HepG2 (cell line): Measurements from ENCODE around the gene APOC3. TPM values are rescaled to one million over a fixed set of nuclear protein-coding genes. Genes with fewer than 3 reads are reported as not detected.

ENCODE experiments used
- ATF7-NPFF ChIP-seq: sonication (generic); formaldehyde crosslinking; IDR thresholded peaks from 2 replicates; pipeline ENCODE4 v1.8.1; 2023; ENCODE audit warnings: mild to moderate bottlenecking, low read depth, missing genetic modification reagents, moderate library complexity
- GRHL1 ChIP-seq: sonication (generic); formaldehyde crosslinking; conservative IDR thresholded peaks from 2 replicates; pipeline ENCODE4 v1.8.0; 2022; ENCODE audit warnings: missing genetic modification reagents
- GTF2F1 ChIP-seq: fragments of 150-350 bp; IDR thresholded peaks from 2 replicates; pipeline ENCODE4 v1.6.1; 2014; ENCODE audit warnings: low read length
- NCOA5 ChIP-seq: sonication (generic); formaldehyde crosslinking; IDR thresholded peaks from 2 replicates; pipeline ENCODE4 v1.4.0; 2020; ENCODE audit warnings: missing genetic modification reagents
- RARA ChIP-seq: IDR thresholded peaks from 2 replicates; pipeline ENCODE4 v1.6.1; 2016; ENCODE audit warnings: missing genetic modification reagents, missing compliant biosample characterization
- SP5 ChIP-seq: IDR thresholded peaks from 2 replicates; pipeline ENCODE4 v1.6.1; 2016; ENCODE audit warnings: low read depth, borderline replicate concordance
- SPEN ChIP-seq: sonication (generic); formaldehyde crosslinking; IDR thresholded peaks from 2 replicates; pipeline ENCODE4 v1.5.1; 2020; ENCODE audit warnings: low read depth, mild to moderate bottlenecking, missing genetic modification reagents
- STAT5B ChIP-seq: sonication (generic); formaldehyde crosslinking; IDR thresholded peaks from 2 replicates; pipeline ENCODE4 v1.4.0; 2020; ENCODE audit warnings: missing genetic modification reagents
- STAT6 ChIP-seq: sonication (generic); formaldehyde crosslinking; IDR thresholded peaks from 2 replicates; pipeline ENCODE4 v1.4.0; 2020; ENCODE audit warnings: missing genetic modification reagents, mild to moderate bottlenecking, borderline replicate concordance
- TCF12 ChIP-seq, 2 experiments: fragments of 450-650 bp in 1 of 2; sonication (generic) in 1 of 2; formaldehyde crosslinking in 1 of 2; IDR thresholded peaks; 2 replicates each; pipeline versions ENCODE4 v1.6.1 to v1.8.0; 2017 to 2022; ENCODE audit warnings: antibody characterized with exemption in 1 of 2, mild to moderate bottlenecking in 1 of 2, missing genetic modification reagents in 1 of 2, moderate library complexity in 1 of 2
- ZBTB38 ChIP-seq: sonication (generic); formaldehyde crosslinking; IDR thresholded peaks from 2 replicates; pipeline ENCODE4 v1.5.1; 2020; ENCODE audit warnings: mild to moderate bottlenecking, missing genetic modification reagents
- ZFX ChIP-seq: sonication (generic); formaldehyde crosslinking; IDR thresholded peaks from 2 replicates; pipeline ENCODE4 v1.4.0; 2020; ENCODE audit warnings: mild to moderate bottlenecking, low read depth, missing genetic modification reagents, moderate library complexity
- ZFYVE20 ChIP-seq: sonication (generic); formaldehyde crosslinking; IDR thresholded peaks from 2 replicates; pipeline ENCODE4 v1.8.0; 2023; ENCODE audit warnings: low read depth, mild to moderate bottlenecking, moderate library complexity, missing genetic modification reagents, borderline replicate concordance
- ZNF33A ChIP-seq: sonication (generic); formaldehyde crosslinking; IDR thresholded peaks from 2 replicates; pipeline ENCODE4 v1.5.1; 2020; ENCODE audit warnings: missing genetic modification reagents, mild to moderate bottlenecking, moderate library complexity, borderline replicate concordance
- ZNF724P ChIP-seq: sonication (generic); formaldehyde crosslinking; IDR thresholded peaks from 2 replicates; pipeline ENCODE4 v1.8.0; 2022; ENCODE audit warnings: missing genetic modification reagents, borderline replicate concordance
- ZNF781 ChIP-seq: sonication (generic); formaldehyde crosslinking; IDR thresholded peaks from 2 replicates; pipeline ENCODE4 v1.5.1; 2020; ENCODE audit warnings: borderline replicate concordance, mild to moderate bottlenecking, missing genetic modification reagents; ENCODE audit errors: not compliant biosample characterization
- polyA plus RNA-seq, 8 experiments: library from polyadenylated mRNA; depleted of rRNA in 3 of 8; stranded (reverse) in 7 of 8; unstranded in 1 of 8; fragments of >200 nt; fragmentation: Illumina TruSeq in 4 of 8; extraction: Trizol in 4 of 8; gene quantifications; 2 replicates each; pipeline versions ENCODE4 v1.2.1 to v1.2.3, GENCODE V29; 2011 to 2016; ENCODE audit warnings: low read depth in 4 of 8, missing spikeins in 1 of 8, mixed read lengths in 1 of 8; ENCODE audit not compliant: insufficient read depth in 1 of 8
- total RNA-seq, 5 experiments: library from RNA; depleted of rRNA; stranded (reverse); fragments of >200 nt; fragmentation: Illumina TruSeq; extraction: Trizol; gene quantifications; 2 replicates each; pipeline ENCODE4 v1.2.3, GENCODE V29; 2016; ENCODE audit warnings: low read depth in 1 of 5
- TF ChIP-seq, protein P1 (sequence below): sonication (generic); formaldehyde crosslinking; IDR thresholded peaks from 2 replicates; pipeline ENCODE4 v1.4.0; 2020; ENCODE audit warnings: missing genetic modification reagents, borderline replicate concordance

APOC3 gene
- total and polyA plus RNA-seq, 2 of the 13 experiments (the other 11 are each of a cell fraction or from before 2014, with no cell fraction given), result 314 to 687 TPM

GRCh38 chr11:116825854-116826750 lies 3.6 kb upstream of the APOC3 start (continued):
- no peak for TF ChIP-seq STAT6 (CRISPR knock-in tag)
- TF ChIP-seq ZFYVE20, result no peak
- no peak for TF ChIP-seq GTF2F1
- peak; percentile 86 for TF ChIP-seq RARA (CRISPR knock-in tag)
- no peak for TF ChIP-seq ZNF724P (CRISPR knock-in tag)
- TF ChIP-seq STAT5B (CRISPR knock-in tag), result no peak
- 0 out of 2 replicates have a peak, but pooled peaks have one; percentile 68 for TF ChIP-seq NCOA5 (CRISPR knock-in tag)
- TF ChIP-seq SPEN (CRISPR knock-in tag), result no peak; the same call in 1 of the 2 replicates
- TF ChIP-seq ZNF781 (CRISPR knock-in tag), result no peak
- TF ChIP-seq, protein P1, sequence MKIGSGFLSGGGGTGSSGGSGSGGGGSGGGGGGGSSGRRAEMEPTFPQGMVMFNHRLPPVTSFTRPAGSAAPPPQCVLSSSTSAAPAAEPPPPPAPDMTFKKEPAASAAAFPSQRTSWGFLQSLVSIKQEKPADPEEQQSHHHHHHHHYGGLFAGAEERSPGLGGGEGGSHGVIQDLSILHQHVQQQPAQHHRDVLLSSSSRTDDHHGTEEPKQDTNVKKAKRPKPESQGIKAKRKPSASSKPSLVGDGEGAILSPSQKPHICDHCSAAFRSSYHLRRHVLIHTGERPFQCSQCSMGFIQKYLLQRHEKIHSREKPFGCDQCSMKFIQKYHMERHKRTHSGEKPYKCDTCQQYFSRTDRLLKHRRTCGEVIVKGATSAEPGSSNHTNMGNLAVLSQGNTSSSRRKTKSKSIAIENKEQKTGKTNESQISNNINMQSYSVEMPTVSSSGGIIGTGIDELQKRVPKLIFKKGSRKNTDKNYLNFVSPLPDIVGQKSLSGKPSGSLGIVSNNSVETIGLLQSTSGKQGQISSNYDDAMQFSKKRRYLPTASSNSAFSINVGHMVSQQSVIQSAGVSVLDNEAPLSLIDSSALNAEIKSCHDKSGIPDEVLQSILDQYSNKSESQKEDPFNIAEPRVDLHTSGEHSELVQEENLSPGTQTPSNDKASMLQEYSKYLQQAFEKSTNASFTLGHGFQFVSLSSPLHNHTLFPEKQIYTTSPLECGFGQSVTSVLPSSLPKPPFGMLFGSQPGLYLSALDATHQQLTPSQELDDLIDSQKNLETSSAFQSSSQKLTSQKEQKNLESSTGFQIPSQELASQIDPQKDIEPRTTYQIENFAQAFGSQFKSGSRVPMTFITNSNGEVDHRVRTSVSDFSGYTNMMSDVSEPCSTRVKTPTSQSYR (CRISPR knock-in tag), result no peak
- TF ChIP-seq TCF12 (IDR thresholded peaks at IDR 0.05), result no peak
- TF ChIP-seq TCF12 (CRISPR knock-in tag; IDR thresholded peaks at IDR 0.05), result no peak
- peak; percentile 63 for TF ChIP-seq SP5
- no peak for TF ChIP-seq ZNF33A (CRISPR knock-in tag)
- TF ChIP-seq GRHL1 (CRISPR knock-in tag), result no peak
- TF ChIP-seq ZFX (CRISPR knock-in tag), result no peak
- no peak for TF ChIP-seq ZBTB38 (CRISPR knock-in tag)
- TF ChIP-seq ATF7-NPFF (CRISPR knock-in tag), result peak; percentile 54; the same call in 1 of the 2 replicates
